Stimulated activated CD4-positive, alpha-beta T cell treated with anti-CD3 and anti-CD28 coated beads, Interleukin-1b, Interleukin-23, amount 100 ng/mL, for 4 hours (primary cell): Measurements from ENCODE around the gene OSTC.

Experiments
- DNase-seq, 2 donors: peaks; one replicate each; pipeline ENCODE4 v3.0.0-alpha.2; 2020; ENCODE audit warnings: low read depth in 2 of 2

The OSTC gene

DNA sequence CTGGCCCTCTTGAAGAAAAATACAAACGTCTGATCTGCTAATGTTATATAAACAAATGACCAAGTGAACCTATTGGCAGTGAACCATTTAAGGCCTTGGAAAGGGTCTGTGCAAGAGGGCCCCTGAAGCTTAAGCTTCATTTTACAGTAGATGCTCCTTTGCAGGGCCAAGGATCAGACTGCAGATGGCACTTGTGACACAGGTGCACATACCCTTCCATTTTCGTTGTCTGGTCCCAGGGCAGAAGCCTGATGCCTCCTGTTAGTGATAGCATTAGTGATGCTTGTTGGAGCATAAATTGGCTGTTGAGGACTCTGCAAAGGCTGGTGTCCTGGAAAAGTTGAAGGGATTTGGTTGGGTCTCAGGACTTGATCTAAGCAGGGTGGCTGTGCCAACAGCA is 65.9 kb downstream of the OSTC start:
- DNase-seq: no peak

DNA sequence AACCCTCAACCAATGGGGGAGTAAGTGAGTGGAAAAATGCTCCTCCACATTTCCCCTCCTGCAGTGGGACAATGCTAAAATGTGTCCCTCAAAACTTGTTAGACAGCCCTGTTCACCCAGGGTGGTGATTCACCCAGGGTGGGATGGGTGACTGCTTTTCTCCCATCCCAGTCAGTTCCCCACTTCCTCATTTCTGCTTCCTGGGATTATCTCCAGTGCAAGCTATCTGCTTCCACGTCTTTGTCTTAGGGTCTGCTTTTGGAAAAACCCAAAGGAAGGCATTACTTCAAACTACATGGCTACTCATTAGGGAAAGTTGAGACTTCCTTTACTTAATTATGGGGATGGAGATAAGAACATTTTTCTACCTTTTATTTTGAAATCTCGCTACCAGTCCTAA is 67.0 kb downstream of the OSTC start:
- no peak for DNase-seq
